ENCODE data around the gene ZNF79. TPM values are rescaled to one million over a fixed set of nuclear protein-coding genes. Genes with fewer than 3 reads are reported as not detected.
A peak's percentile ranks its signal among the peaks of the same experiment; 100 is the strongest.
"Not testable (repeated sequence)": the region's sequence is repeated elsewhere in the genome, so short reads cannot be mapped to it uniquely, and the experiment has no call there.

ZNF79 gene
- total and polyA plus RNA-seq, 5 donors from 2014 or later = 3.4 to 9.0 (median 7.6) TPM

DNA sequence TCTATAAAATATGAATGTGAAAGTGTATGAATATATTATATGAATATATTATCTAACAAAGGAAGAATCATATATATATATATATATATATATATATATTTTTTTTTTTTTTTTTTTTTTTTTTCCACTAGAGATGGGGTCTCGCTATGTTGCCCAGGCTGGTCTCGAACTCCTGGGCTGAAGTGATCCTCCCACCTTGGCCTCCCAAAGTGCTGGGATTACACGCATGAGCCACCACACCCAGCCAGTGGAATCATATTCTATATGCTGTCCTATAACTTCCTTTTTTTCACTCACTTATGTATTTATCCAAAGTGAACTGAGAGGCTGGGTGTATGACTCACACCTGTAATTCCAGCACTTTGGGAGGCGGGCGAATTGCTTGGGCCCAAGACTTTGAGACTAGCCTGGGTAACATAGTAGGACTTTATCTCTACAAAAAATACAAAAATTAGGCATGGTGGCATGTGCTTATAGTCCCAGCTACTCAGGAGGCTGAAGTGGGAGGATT, 42.3 kb downstream of the ZNF79 start:
- peaks cover 27% of the 10 kb centered on the region for H3K36me3 ChIP-seq (ENCODE audit: control insufficient read depth, insufficient read depth, low read length)
- ATAC-seq (ENCODE audit: low read depth in 2 of 2); H3K4me3 Mint-ChIP-seq; H3K27ac ChIP-seq (ENCODE audit: insufficient read depth, low read length, poor library complexity, severe bottlenecking); H3K27me3 Mint-ChIP-seq; H3K9me3 ChIP-seq (ENCODE audit: control insufficient read depth in 2 of 2, low read length in 2 of 2); H3K4me1 ChIP-seq (ENCODE audit: control insufficient read depth, insufficient read depth, low read length, poor library complexity, severe bottlenecking); H3K27ac Mint-ChIP-seq; H3K4me1 Mint-ChIP-seq; H3K27me3 ChIP-seq (ENCODE audit: control insufficient read depth, insufficient read depth, low read length); DNase-seq; H3K9me3 Mint-ChIP-seq; H3K4me3 ChIP-seq (ENCODE audit: low read depth, low read length): not testable (repeated sequence)
- peaks cover 34% of the 10 kb centered on the region for H3K36me3 Mint-ChIP-seq

DNA sequence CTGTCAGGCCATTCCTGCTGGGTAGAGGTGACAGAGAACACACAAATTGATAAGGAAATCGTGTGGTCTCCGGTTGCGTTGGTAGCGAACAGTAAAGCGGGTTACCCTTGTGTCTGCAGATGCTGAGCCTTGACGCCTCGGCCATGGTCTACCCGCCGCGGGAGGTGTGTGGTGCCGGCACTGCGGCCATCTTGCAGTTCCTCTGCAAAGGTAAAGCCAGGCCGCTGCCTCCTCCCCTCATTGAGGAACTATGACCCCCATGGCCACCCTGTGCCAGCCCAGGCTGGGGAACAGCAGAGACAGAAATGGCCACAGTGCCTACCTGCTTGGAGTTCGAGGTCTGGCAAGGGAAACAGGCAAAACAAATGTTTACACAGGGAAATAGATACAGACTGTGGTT, 43.4 kb downstream of the ZNF79 start:
- Histone ChIP-seq H3K27ac (ENCODE audit: insufficient read depth, low read length, poor library complexity, severe bottlenecking) (no peak overlapping the region), H3K36me3 (ENCODE audit: control insufficient read depth, insufficient read depth, low read length) (peaks cover 15% of the 10 kb centered on the region), H3K4me3 (ENCODE audit: low read depth, low read length) (no peak overlapping the region), H3K4me1 (ENCODE audit: control insufficient read depth, insufficient read depth, low read length, poor library complexity, severe bottlenecking) (no peaks in the 10 kb centered on the region), H3K27me3 (ENCODE audit: control insufficient read depth, insufficient read depth, low read length) (no peaks in the 10 kb centered on the region), H3K9me3 (ENCODE audit: control insufficient read depth in 2 of 2, low read length in 2 of 2) (no peaks in the 10 kb centered on the region)
- DNase-seq = no peak
- no peak overlapping the region for H3K27ac Mint-ChIP-seq
- H3K9me3 Mint-ChIP-seq = no peaks in the 10 kb centered on the region
- peaks cover 24% of the 10 kb centered on the region for H3K36me3 Mint-ChIP-seq
- ATAC-seq (ENCODE audit: low read depth in 2 of 2) = no peak
- no peak overlapping the region for H3K4me3 Mint-ChIP-seq
- H3K4me1 Mint-ChIP-seq = peaks cover 0 to under 1% (median 0%) of the 10 kb centered on the region in 4 donors
- H3K27me3 Mint-ChIP-seq = no peaks in the 10 kb centered on the region

DNA sequence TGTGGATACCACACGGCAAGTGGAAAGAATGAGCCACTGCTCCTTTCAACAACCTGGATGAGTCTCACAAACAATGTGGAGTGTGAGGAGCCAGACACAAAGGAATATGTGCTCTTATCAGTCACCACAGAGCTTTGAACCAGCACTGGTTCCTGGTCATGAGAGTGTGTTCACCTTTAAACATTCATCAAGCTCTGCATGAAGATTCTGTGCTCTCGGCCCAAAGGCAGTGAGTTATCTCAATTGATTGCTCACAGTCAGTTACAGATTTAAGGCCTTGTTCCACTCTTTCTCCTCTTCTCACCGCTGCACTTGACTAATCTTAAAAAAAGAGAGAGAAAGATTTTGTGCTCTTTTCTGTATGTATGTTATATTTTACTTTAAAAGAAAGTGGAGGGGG, 46.5 kb downstream of the ZNF79 start:
- no peak overlapping the region for H3K4me3 Mint-ChIP-seq
- no peak overlapping the region for H3K4me3 ChIP-seq (ENCODE audit: low read depth, low read length)
- H3K4me1 ChIP-seq (ENCODE audit: control insufficient read depth, insufficient read depth, low read length, poor library complexity, severe bottlenecking) = no peaks in the 10 kb centered on the region
- peaks cover 7% of the 10 kb centered on the region for H3K36me3 ChIP-seq (ENCODE audit: control insufficient read depth, insufficient read depth, low read length)
- H3K9me3 ChIP-seq (ENCODE audit: control insufficient read depth in 2 of 2, low read length in 2 of 2) = no peaks in the 10 kb centered on the region
- no peak overlapping the region for H3K27ac ChIP-seq (ENCODE audit: insufficient read depth, low read length, poor library complexity, severe bottlenecking)
- H3K4me1 Mint-ChIP-seq = peaks cover 0 to 6% (median 0%) of the 10 kb centered on the region in 4 donors
- no peaks in the 10 kb centered on the region for H3K9me3 Mint-ChIP-seq
- H3K27me3 Mint-ChIP-seq = no peaks in the 10 kb centered on the region
- no peak for DNase-seq
- H3K27me3 ChIP-seq (ENCODE audit: control insufficient read depth, insufficient read depth, low read length) = no peaks in the 10 kb centered on the region
- ATAC-seq (ENCODE audit: low read depth in 2 of 2) = no peak
- peaks cover 21% of the 10 kb centered on the region for H3K36me3 Mint-ChIP-seq
- no peak overlapping the region for H3K27ac Mint-ChIP-seq

DNA sequence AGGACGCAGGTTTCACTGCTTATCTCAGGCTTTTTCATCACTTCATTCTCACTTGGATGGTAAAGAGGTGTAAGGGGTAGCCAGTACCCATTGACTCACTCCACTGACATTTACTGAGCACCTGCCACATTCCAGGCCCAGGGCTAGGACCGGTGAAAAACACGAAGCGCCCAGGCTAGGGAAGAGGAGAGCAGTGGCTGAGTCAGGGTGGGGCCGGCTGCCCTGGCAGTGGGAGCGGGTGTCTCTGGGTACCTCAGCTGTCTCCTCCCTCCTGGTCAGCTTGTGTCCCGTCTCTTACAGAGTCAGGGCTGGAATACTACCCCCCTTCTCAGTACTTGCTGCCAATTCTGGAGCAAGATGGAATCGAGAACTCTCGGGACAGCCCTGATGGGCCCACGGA, 49.3 kb downstream of the ZNF79 start:
- Histone ChIP-seq H3K9me3 (ENCODE audit: control insufficient read depth in 2 of 2, low read length in 2 of 2) (no peaks in the 10 kb centered on the region), H3K4me1 (ENCODE audit: control insufficient read depth, insufficient read depth, low read length, poor library complexity, severe bottlenecking) (no peaks in the 10 kb centered on the region), H3K4me3 (ENCODE audit: low read depth, low read length) (no peak overlapping the region), H3K36me3 (ENCODE audit: control insufficient read depth, insufficient read depth, low read length) (peaks cover 9% of the 10 kb centered on the region), H3K27ac (ENCODE audit: insufficient read depth, low read length, poor library complexity, severe bottlenecking) (no peak overlapping the region), H3K27me3 (ENCODE audit: control insufficient read depth, insufficient read depth, low read length) (no peaks in the 10 kb centered on the region)
- DNase-seq (no peak), ATAC-seq (ENCODE audit: low read depth in 2 of 2) (no peak)
- peaks cover 20% of the 10 kb centered on the region for H3K36me3 Mint-ChIP-seq
- H3K27ac Mint-ChIP-seq = no peak overlapping the region
- H3K27me3 Mint-ChIP-seq = no peaks in the 10 kb centered on the region
- H3K4me1 Mint-ChIP-seq = peaks cover 0 to 6% (median 0%) of the 10 kb centered on the region in 4 donors
- H3K4me3 Mint-ChIP-seq = no peak overlapping the region
- H3K9me3 Mint-ChIP-seq = no peaks in the 10 kb centered on the region

DNA sequence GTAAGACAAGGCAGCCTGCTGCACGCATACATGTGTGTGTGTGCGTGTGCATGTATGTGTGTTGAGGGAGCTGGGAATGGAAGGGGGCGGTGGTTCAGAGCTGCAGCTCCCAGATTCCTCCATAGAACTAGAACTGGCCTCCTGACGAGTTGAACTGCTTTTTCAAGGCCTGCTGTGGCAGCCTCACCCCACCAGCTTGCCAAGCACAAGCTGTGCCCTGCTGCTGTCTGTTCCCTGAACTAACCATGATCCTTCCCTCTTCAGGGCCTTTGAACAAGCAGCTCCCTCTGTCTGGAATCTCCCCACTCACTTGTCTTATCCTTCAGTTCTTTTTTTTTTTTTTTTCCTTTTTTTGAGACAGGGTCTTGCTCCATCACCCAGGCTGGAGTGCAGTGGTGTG, 49.8 kb downstream of the ZNF79 start:
- Mint-ChIP-seq H3K4me3 (no peak overlapping the region), H3K27ac (peak overlapping the region in 1 of 3 donors; percentile 24), H3K27me3 (no peaks in the 10 kb centered on the region), H3K4me1 (peaks cover 0 to 6% (median 0%) of the 10 kb centered on the region in 4 donors), H3K9me3 (no peaks in the 10 kb centered on the region), H3K36me3 (peaks cover 24% of the 10 kb centered on the region)
- Histone ChIP-seq H3K4me3 (ENCODE audit: low read depth, low read length) (no peak overlapping the region), H3K27me3 (ENCODE audit: control insufficient read depth, insufficient read depth, low read length) (no peaks in the 10 kb centered on the region), H3K9me3 (ENCODE audit: control insufficient read depth in 2 of 2, low read length in 2 of 2) (no peaks in the 10 kb centered on the region), H3K36me3 (ENCODE audit: control insufficient read depth, insufficient read depth, low read length) (peaks cover 12% of the 10 kb centered on the region), H3K27ac (ENCODE audit: insufficient read depth, low read length, poor library complexity, severe bottlenecking) (no peak overlapping the region), H3K4me1 (ENCODE audit: control insufficient read depth, insufficient read depth, low read length, poor library complexity, severe bottlenecking) (no peaks in the 10 kb centered on the region)
- DNase-seq (no peak), ATAC-seq (ENCODE audit: low read depth in 2 of 2) (no peak)

DNA sequence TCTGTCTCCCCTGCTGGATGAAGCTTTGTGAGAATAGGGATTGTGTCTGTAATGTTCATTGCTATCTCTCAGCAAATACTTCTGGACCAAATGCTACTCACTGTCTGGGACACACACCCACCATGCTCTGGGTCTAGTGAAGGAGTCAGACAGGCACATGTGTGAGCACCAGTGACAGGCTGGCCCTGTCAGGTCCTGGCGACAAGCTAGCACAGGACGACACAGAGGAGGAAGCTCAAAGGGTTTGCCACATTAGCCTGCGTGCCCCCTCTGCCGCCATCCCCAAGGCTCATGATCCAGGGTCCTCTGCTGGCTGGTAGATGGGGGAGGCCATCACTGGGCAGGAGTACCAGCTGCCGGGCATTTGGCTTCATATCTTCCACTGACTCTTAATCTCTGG, 50.4 kb downstream of the ZNF79 start:
- Histone ChIP-seq H3K36me3 (ENCODE audit: control insufficient read depth, insufficient read depth, low read length) (peaks cover 19% of the 10 kb centered on the region), H3K27me3 (ENCODE audit: control insufficient read depth, insufficient read depth, low read length) (no peaks in the 10 kb centered on the region), H3K9me3 (ENCODE audit: control insufficient read depth in 2 of 2, low read length in 2 of 2) (no peaks in the 10 kb centered on the region), H3K27ac (ENCODE audit: insufficient read depth, low read length, poor library complexity, severe bottlenecking) (no peak overlapping the region), H3K4me1 (ENCODE audit: control insufficient read depth, insufficient read depth, low read length, poor library complexity, severe bottlenecking) (no peaks in the 10 kb centered on the region), H3K4me3 (ENCODE audit: low read depth, low read length) (no peak overlapping the region)
- ATAC-seq (ENCODE audit: low read depth in 2 of 2) = no peak
- Mint-ChIP-seq H3K4me1 (peaks cover 0 to 6% (median 0%) of the 10 kb centered on the region in 4 donors), H3K4me3 (no peak overlapping the region), H3K27me3 (no peaks in the 10 kb centered on the region), H3K27ac (no peak overlapping the region), H3K36me3 (peaks cover 24% of the 10 kb centered on the region), H3K9me3 (no peaks in the 10 kb centered on the region)
- no peak for DNase-seq

DNA sequence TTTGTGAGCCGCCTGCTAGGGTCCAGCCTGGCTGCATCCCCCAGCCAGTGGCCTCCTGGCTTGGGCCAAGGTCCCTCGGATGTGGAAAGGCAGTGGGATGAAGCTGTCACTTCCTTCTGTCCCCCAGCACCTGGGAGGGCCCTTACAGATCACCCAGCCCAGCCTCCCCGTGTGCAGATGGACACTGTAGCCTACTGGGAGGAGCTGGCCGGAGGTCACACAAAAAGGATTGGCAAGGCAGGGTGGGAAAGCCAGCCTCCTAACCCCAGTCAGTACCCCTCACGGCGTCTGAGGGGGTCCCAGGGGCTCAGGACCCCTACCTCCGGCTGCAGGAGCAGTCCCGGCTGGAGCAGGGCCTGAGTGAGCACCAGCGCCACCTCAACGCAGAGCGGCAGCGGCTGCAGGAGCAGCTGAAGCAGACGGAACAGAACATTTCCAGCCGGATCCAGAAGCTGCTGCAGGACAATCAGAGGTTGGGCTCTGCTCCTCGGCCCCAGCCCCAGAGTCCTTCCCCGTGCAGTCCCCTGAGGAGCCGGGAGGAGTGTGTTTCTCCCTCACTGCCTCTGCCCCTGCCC, 55.4 kb downstream of the ZNF79 start:
- Histone ChIP-seq H3K36me3 (ENCODE audit: control insufficient read depth, insufficient read depth, low read length) (peaks cover 34% of the 10 kb centered on the region), H3K27me3 (ENCODE audit: control insufficient read depth, insufficient read depth, low read length) (no peaks in the 10 kb centered on the region)
- no peak overlapping the region for H3K4me3 Mint-ChIP-seq

DNA sequence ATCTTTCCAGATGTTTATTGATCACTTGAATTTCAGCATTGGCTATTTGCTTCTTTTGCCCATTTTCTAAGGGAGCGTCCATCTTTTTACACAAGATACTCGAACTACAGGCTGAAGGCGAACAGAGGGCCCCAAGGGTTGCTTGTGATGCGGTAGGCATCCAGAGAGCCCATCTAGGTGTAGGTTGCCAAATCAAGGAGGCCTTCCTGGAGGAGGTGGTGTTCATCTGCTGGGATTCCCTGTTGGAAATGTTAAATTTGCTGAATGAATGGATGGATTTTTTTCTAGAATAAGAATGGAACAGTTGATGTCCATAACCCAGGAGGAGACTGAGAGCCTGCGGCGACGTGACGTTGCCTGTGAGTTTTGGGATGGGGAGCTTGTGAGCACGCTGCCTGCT, 58.5 kb downstream of the ZNF79 start:
- H3K27ac ChIP-seq (ENCODE audit: insufficient read depth, low read length, poor library complexity, severe bottlenecking) = no peak overlapping the region
- Mint-ChIP-seq H3K27ac (no peak overlapping the region), H3K27me3 (no peaks in the 10 kb centered on the region), H3K4me1 (no peaks in the 10 kb centered on the region), H3K36me3 (peaks cover 34% of the 10 kb centered on the region), H3K9me3 (no peaks in the 10 kb centered on the region), H3K4me3 (no peak overlapping the region)
- DNase-seq = no peak
- H3K27me3 ChIP-seq (ENCODE audit: control insufficient read depth, insufficient read depth, low read length) = no peaks in the 10 kb centered on the region
- H3K4me1 ChIP-seq (ENCODE audit: control insufficient read depth, insufficient read depth, low read length, poor library complexity, severe bottlenecking) = no peaks in the 10 kb centered on the region
- ATAC-seq (ENCODE audit: low read depth in 2 of 2) = no peak
- H3K36me3 ChIP-seq (ENCODE audit: control insufficient read depth, insufficient read depth, low read length) = peaks cover 46% of the 10 kb centered on the region
- no peak overlapping the region for H3K4me3 ChIP-seq (ENCODE audit: low read depth, low read length)
- H3K9me3 ChIP-seq (ENCODE audit: control insufficient read depth in 2 of 2, low read length in 2 of 2) = no peaks in the 10 kb centered on the region

More for the DNA sequence above, 55.4 kb downstream of the ZNF79 start:
- Mint-ChIP-seq H3K36me3 (peaks cover 27% of the 10 kb centered on the region), H3K27ac (no peak overlapping the region), H3K9me3 (no peaks in the 10 kb centered on the region), H3K4me1 (no peaks in the 10 kb centered on the region), H3K27me3 (no peaks in the 10 kb centered on the region)
- no peak overlapping the region for H3K4me3 ChIP-seq (ENCODE audit: low read depth, low read length)
- no peak for ATAC-seq (ENCODE audit: low read depth in 2 of 2)
- H3K4me1 ChIP-seq (ENCODE audit: control insufficient read depth, insufficient read depth, low read length, poor library complexity, severe bottlenecking) = no peaks in the 10 kb centered on the region
- H3K27ac ChIP-seq (ENCODE audit: insufficient read depth, low read length, poor library complexity, severe bottlenecking) = no peak overlapping the region
- H3K9me3 ChIP-seq (ENCODE audit: control insufficient read depth in 2 of 2, low read length in 2 of 2) = no peaks in the 10 kb centered on the region
- DNase-seq = no peak
